WTC11 (cell line): ENCODE measurements around the gene MRPL27.

ENCODE experiments used
- CBFB ChIP-seq: sonication (generic); formaldehyde crosslinking; IDR thresholded peaks from 2 replicates; pipeline ENCODE4 v1.8.1; 2022; ENCODE audit warnings: mild to moderate bottlenecking, low read depth, missing genetic modification reagents
- NFYB ChIP-seq: sonication (generic); formaldehyde crosslinking; conservative IDR thresholded peaks from 2 replicates; pipeline ENCODE4 v1.8.0; 2022; ENCODE audit warnings: low read depth, missing genetic modification reagents
- TF ChIP-seq, protein P1 (sequence below): sonication (generic); formaldehyde crosslinking; IDR thresholded peaks from 2 replicates; pipeline ENCODE4 v1.8.1; 2022; ENCODE audit warnings: missing genetic modification reagents, borderline replicate concordance
- TF ChIP-seq, protein P2 (sequence below): fragments of 200-600 bp; IDR thresholded peaks from 2 replicates; pipeline ENCODE4 v1.8.0; 2022; ENCODE audit warnings: antibody characterized with exemption
- TF ChIP-seq, protein P3 (sequence below): sonication (generic); formaldehyde crosslinking; IDR thresholded peaks from 2 replicates; pipeline ENCODE4 v1.8.1; 2022; ENCODE audit warnings: mild to moderate bottlenecking, moderate library complexity, missing genetic modification reagents
- TF ChIP-seq, protein P4 (sequence below): fragments of 250-450 bp; sonication (Bioruptor Pico); IDR thresholded peaks from 2 replicates; pipeline ENCODE4 v1.9.0; 2021; ENCODE audit warnings: mild to moderate bottlenecking
- TF ChIP-seq, protein P5 (sequence below): sonication (generic); formaldehyde crosslinking; IDR thresholded peaks from 2 replicates; pipeline ENCODE4 v1.8.1; 2023; ENCODE audit warnings: mild to moderate bottlenecking, missing genetic modification reagents, borderline replicate concordance
- TF ChIP-seq, protein P6 (sequence below): sonication (generic); formaldehyde crosslinking; IDR thresholded peaks from 2 replicates; pipeline ENCODE4 v1.8.1; 2022; ENCODE audit warnings: low read depth, mild to moderate bottlenecking, moderate library complexity, missing genetic modification reagents, borderline replicate concordance

DNA sequence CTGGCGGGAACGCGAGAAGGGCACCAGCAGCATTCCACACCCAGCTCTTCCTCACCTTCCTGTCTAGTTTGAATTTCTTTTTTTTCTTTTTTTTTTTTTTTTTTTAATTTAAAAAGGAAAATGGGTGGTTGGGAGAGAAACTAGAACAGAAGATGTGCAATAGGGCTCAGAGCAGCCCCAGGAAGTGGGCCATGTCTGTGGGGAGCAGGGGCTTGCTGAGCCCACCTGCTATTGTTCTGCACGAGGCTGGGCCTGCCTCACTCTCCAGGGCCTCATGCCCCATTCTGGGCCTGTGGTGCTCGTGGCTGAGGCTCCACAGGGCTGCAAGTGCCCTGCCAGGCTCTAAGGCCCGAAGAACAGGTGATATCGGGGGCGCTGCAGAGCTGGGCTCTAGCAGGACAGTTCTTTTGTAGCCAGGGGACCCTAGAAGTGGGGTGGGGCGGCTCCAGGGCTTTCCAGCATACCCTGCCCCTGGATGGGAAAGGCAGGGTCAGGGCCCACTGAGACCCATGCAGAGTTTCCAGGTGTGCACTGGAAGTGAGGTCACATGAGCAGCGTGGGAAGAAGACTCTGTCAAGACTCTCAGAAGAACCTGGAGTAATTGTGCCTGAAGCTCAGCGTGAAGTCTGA lies 12.4 kb downstream of the MRPL27 start:
- TF ChIP-seq, protein P1, sequence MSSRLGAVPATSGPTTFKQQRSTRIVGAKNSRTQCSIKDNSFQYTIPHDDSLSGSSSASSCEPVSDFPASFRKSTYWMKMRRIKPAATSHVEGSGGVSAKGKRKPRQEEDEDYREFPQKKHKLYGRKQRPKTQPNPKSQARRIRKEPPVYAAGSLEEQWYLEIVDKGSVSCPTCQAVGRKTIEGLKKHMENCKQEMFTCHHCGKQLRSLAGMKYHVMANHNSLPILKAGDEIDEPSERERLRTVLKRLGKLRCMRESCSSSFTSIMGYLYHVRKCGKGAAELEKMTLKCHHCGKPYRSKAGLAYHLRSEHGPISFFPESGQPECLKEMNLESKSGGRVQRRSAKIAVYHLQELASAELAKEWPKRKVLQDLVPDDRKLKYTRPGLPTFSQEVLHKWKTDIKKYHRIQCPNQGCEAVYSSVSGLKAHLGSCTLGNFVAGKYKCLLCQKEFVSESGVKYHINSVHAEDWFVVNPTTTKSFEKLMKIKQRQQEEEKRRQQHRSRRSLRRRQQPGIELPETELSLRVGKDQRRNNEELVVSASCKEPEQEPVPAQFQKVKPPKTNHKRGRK (CRISPR knock-in tag), result no peak
- TF ChIP-seq, protein P2, sequence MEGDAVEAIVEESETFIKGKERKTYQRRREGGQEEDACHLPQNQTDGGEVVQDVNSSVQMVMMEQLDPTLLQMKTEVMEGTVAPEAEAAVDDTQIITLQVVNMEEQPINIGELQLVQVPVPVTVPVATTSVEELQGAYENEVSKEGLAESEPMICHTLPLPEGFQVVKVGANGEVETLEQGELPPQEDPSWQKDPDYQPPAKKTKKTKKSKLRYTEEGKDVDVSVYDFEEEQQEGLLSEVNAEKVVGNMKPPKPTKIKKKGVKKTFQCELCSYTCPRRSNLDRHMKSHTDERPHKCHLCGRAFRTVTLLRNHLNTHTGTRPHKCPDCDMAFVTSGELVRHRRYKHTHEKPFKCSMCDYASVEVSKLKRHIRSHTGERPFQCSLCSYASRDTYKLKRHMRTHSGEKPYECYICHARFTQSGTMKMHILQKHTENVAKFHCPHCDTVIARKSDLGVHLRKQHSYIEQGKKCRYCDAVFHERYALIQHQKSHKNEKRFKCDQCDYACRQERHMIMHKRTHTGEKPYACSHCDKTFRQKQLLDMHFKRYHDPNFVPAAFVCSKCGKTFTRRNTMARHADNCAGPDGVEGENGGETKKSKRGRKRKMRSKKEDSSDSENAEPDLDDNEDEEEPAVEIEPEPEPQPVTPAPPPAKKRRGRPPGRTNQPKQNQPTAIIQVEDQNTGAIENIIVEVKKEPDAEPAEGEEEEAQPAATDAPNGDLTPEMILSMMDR, result no peak
- TF ChIP-seq CBFB, result no peak
- TF ChIP-seq, protein P3, sequence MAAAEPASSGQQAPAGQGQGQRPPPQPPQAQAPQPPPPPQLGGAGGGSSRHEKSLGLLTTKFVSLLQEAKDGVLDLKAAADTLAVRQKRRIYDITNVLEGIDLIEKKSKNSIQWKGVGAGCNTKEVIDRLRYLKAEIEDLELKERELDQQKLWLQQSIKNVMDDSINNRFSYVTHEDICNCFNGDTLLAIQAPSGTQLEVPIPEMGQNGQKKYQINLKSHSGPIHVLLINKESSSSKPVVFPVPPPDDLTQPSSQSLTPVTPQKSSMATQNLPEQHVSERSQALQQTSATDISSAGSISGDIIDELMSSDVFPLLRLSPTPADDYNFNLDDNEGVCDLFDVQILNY (CRISPR knock-in tag), result no peak
- TF ChIP-seq, protein P4, sequence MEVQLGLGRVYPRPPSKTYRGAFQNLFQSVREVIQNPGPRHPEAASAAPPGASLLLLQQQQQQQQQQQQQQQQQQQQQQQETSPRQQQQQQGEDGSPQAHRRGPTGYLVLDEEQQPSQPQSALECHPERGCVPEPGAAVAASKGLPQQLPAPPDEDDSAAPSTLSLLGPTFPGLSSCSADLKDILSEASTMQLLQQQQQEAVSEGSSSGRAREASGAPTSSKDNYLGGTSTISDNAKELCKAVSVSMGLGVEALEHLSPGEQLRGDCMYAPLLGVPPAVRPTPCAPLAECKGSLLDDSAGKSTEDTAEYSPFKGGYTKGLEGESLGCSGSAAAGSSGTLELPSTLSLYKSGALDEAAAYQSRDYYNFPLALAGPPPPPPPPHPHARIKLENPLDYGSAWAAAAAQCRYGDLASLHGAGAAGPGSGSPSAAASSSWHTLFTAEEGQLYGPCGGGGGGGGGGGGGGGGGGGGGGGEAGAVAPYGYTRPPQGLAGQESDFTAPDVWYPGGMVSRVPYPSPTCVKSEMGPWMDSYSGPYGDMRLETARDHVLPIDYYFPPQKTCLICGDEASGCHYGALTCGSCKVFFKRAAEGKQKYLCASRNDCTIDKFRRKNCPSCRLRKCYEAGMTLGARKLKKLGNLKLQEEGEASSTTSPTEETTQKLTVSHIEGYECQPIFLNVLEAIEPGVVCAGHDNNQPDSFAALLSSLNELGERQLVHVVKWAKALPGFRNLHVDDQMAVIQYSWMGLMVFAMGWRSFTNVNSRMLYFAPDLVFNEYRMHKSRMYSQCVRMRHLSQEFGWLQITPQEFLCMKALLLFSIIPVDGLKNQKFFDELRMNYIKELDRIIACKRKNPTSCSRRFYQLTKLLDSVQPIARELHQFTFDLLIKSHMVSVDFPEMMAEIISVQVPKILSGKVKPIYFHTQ (CRISPR knock-in tag), result no peak
- TF ChIP-seq, protein P5, sequence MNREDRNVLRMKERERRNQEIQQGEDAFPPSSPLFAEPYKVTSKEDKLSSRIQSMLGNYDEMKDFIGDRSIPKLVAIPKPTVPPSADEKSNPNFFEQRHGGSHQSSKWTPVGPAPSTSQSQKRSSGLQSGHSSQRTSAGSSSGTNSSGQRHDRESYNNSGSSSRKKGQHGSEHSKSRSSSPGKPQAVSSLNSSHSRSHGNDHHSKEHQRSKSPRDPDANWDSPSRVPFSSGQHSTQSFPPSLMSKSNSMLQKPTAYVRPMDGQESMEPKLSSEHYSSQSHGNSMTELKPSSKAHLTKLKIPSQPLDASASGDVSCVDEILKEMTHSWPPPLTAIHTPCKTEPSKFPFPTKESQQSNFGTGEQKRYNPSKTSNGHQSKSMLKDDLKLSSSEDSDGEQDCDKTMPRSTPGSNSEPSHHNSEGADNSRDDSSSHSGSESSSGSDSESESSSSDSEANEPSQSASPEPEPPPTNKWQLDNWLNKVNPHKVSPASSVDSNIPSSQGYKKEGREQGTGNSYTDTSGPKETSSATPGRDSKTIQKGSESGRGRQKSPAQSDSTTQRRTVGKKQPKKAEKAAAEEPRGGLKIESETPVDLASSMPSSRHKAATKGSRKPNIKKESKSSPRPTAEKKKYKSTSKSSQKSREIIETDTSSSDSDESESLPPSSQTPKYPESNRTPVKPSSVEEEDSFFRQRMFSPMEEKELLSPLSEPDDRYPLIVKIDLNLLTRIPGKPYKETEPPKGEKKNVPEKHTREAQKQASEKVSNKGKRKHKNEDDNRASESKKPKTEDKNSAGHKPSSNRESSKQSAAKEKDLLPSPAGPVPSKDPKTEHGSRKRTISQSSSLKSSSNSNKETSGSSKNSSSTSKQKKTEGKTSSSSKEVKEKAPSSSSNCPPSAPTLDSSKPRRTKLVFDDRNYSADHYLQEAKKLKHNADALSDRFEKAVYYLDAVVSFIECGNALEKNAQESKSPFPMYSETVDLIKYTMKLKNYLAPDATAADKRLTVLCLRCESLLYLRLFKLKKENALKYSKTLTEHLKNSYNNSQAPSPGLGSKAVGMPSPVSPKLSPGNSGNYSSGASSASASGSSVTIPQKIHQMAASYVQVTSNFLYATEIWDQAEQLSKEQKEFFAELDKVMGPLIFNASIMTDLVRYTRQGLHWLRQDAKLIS, result no peak
- TF ChIP-seq NFYB (CRISPR knock-in tag), result no peak
- TF ChIP-seq, protein P6, sequence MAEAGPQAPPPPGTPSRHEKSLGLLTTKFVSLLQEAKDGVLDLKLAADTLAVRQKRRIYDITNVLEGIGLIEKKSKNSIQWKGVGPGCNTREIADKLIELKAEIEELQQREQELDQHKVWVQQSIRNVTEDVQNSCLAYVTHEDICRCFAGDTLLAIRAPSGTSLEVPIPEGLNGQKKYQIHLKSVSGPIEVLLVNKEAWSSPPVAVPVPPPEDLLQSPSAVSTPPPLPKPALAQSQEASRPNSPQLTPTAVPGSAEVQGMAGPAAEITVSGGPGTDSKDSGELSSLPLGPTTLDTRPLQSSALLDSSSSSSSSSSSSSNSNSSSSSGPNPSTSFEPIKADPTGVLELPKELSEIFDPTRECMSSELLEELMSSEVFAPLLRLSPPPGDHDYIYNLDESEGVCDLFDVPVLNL (CRISPR knock-in tag), result no peak
